Measurements from ENCODE around the gene TMEM151A.
"Not testable (repeated sequence)": the region's sequence is repeated elsewhere in the genome, so short reads cannot be mapped to it uniquely, and the experiment has no call there.

The TMEM151A gene

DNA sequence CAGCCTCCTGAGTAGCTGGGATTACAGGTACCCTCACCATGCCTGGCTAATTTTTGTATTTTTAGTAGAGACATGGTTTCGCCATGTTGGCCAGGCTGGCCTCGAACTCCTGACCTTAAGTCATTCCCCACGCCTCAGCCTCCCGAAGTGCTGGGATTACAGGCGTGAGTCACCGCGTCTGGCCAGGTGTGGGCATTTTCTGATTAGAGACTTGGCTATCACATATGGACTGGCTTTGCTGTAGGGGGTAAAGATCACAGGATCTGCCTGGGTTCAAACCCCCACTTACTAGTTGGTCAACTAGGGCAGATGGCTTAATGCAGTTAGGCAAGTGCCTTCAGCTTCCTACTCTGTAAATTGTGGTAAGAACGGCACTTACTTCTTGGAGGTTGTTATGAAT, 18.6 kb downstream of the TMEM151A start:
- no peak for DNase-seq (ENCODE audit: low read depth)

DNA sequence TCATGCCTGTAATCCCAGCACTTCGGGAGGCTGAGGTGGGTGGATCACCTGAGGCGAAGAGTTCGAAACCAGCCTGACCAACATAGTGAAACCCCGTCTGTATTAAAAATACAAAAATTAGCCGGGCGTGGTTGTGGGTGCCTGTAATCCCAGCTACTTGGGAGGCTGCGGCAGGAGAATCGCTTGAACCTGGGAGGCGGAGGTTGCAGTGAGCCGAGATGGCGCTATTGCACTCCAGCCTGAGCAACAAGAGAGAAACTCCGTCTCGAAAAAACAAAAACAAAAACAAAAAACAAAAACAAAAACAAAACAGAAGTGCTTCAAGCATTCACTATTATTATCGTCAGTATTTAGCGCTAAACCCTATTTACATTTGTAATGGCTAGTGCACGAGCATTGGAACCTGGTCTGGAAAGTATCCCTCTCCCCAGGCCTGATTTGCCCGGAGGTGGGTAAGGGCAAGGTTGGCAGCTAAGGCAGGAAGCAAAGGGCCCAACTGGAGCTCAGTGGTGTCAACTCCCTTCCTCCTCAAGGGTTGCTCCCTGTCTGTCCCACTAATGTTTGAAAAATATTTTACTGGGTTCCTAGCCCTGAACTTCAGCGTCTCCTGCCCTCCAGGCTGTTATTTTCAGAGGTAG, 19.2 kb downstream of the TMEM151A start:
- DNase-seq (ENCODE audit: low read depth), result not testable (repeated sequence)

DNA sequence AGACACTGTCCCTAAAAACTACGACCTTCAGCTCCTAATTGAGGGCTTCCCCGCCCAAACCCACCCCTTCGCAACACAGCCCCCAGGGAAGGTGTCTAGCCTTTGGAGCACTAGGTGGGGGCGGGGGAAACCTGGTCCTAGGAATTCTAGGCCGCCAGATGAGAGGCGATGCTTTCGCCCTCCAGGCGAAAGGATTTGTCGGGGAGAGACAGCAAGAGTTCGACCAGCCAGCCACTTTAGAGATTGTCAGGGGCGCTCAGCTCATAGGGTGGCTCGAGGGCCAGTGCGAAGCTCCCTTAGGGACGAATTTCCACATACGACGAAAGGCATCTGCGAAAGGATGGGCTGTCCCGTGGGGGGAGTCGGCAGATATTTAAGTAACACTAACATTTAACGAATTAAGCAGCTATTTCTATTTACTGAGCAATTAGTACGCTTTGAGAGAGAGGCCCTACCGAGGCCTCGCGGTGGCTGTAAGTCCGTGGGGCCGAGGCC, 19.8 kb downstream of the TMEM151A start:
- DNase-seq (ENCODE audit: low read depth), result no peak

GRCh38 chr11:66311965-66312548, 20.4 kb downstream of the TMEM151A start:
- peak; percentile 87 for DNase-seq (ENCODE audit: low read depth)

- DNase-seq (ENCODE audit: low read depth), result peak; percentile 98
These were observed 21.0 kb downstream of the TMEM151A start for GRCh38 chr11:66312549-66313320.

- DNase-seq (ENCODE audit: low read depth), result peak; percentile 44
These were observed 21.9 kb downstream of the TMEM151A start for GRCh38 chr11:66313321-66314185.

- DNase-seq (ENCODE audit: low read depth), result no peak
These were observed 22.4 kb downstream of the TMEM151A start for GRCh38 chr11:66314186-66314501.

- DNase-seq (ENCODE audit: low read depth), result no peak
These were observed 23.1 kb downstream of the TMEM151A start for GRCh38 chr11:66314561-66315497.

GRCh38 chr11:66315498-66315885, 23.8 kb downstream of the TMEM151A start:
- DNase-seq (ENCODE audit: low read depth), result no peak

DNA sequence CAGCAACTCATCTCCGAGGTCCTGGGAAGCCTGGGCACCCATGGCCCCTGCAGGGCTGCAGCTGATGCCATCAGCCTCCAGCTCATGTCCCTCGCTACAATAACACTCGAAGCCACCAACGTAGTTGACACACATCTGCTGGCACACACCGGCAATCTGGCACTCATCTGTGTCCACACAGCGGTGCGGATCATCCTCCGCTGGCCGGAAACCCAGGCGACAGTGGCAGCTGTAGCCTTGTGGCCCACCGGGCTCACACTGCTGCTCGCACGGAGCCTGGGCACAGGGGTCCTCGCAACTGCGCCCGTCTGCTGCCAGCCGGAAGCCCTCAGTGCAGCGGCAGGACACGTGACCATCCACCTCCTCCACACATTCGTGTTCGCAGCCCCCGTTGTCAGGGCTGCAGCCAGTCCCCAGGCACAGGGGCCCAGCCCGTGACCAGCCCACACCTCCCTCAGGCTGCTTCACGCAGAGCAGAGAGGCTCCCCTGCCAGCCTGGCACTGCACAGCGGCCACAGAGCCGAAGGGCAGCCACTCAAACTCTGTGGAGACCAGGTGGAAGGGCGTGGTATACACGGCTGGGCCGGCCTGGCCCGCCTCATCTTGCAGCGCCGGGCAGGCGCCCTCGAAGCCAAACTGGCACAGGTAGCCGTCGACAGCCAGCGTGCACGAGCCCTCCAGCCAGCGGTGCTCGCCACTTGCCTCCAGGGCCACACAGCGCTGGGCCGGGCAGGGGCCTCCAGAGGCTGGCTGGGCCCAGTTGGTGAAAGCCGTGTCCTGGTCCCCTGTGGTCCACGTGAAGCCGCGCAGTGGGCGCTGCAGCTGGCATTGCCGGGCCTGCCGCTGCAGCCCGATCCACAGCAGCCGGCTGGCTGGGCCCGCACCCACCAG, 24.5 kb downstream of the TMEM151A start:
- DNase-seq (ENCODE audit: low read depth), result no peak

DNA sequence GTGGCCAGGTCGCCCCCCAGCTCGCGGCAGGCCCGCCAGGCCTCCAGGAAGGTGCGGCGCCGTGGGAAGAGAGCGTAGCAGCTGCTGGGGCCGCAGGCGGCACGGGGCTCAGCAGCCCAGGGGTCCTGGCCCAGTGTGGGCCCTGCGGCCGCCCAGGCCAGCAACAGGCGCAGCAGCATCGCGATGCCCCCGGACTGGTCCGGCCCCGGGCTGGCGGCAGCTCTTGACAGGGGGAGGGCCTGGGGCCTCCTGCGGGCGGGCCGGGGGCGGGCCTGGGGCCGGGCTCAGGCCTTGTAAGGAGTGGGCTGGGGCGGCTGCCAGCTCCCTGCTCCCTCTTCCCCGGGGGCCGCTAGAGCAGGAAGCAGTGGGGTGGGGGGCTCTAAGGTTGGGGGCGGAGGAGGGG, 25.2 kb downstream of the TMEM151A start, which contains the start of gene CD248:
TSS of gene CD248 (minus strand) at position 196 of the 403 bp plus-strand sequence. CDS start at position 179, 17 bp downstream.
- peak; percentile 63 for DNase-seq (ENCODE audit: low read depth)

GRCh38 chr11:66317322-66317722, 25.6 kb downstream of the TMEM151A start:
- peak; percentile 55 for DNase-seq (ENCODE audit: low read depth)

- DNase-seq (ENCODE audit: low read depth), result peak; percentile 93
These were observed 26.3 kb downstream of the TMEM151A start for GRCh38 chr11:66317723-66318599.

GRCh38 chr11:66318600-66318970, 26.9 kb downstream of the TMEM151A start:
- DNase-seq (ENCODE audit: low read depth), result peak; percentile 82

DNA sequence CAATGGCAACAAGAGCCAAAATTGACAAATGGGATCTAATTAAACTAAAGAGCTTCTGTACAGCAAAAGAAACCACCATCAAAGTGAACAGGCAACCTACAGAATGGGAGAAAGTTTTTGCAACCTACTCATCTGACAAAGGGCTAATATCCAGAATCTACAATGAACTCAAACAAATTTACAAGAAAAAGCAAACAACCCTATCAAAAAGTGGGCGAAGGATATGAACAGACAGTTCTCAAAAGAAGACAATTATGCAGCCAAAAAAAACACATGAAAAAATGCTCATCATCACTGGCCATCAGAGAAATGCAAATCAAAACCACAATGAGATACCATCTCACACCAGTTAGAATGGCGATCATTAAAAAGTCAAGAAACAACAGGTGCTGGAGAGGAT, 28.6 kb downstream of the TMEM151A start:
- DNase-seq (ENCODE audit: low read depth), result not testable (repeated sequence)

DNA sequence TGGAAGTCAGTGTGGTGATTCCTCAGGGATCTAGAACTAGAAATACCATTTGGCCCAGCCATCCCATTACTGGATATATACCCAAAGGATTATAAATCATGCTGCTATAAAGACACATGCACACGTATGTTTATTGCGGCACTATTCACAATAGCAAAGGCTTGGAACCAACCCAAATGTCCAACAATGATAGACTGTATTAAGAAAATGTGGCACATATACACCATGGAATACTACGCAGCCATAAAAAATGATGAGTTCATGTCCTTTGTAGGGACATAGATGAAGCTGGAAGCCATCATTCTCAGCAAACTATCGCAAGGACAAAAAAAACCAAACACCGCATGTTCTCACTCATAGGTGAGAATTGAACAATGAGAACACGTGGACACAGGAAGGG, 29.1 kb downstream of the TMEM151A start:
- not testable (repeated sequence) for DNase-seq (ENCODE audit: low read depth)

GRCh38 chr11:66321606-66322005, 29.9 kb downstream of the TMEM151A start:
- no peak for DNase-seq (ENCODE audit: low read depth)

DNA sequence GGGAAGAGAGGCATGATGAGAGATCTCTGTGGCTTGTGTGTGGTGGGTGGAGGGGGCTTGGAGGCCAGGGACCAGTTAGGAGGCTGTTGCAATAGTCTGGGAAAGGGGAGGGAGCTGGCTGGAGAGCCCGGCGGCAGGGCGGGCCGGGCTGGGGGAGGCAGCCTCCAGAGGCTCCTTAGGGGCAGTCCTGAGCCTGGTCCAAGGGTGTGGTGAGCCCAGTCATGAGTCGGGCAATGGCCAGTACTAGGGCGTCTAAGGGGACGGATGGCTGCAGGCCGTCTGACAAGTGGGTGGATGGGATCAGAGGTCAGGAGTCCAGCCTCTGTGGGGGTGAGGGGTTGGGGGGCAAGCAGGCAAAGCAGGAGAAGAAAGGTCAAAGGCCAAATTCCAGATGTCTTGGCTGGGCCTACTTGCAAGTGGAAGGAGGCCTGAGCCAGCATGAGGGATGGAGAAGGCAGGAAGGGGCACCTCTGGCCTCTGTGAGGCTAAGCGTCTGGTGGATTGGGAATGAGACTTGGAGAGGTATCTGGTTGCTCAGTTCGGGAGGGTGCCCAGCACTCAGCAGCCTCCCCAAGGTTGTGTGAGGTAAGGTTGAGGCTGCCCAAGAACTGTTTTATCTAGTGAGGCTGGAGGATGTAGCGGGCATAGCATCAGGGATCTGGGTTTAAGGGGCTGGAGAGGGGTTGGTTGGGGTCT, 31.2 kb downstream of the TMEM151A start:
- peak; percentile 37 for DNase-seq (ENCODE audit: low read depth)

Measured in amniotic epithelial cell (primary cell).